GM18508 (cell line): Measurements from ENCODE around the gene SLC25A39.
"Not testable (repeated sequence)": the region's sequence is repeated elsewhere in the genome, so short reads cannot be mapped to it uniquely, and the experiment has no call there.

Experiments used
- ATAC-seq: cut with Tn5 transposase; IDR thresholded peaks from one replicate; pipeline ENCODE4 v1.9.1; 2021; ENCODE audit warnings: moderate number of reproducible peaks; ENCODE audit not compliant: insufficient read depth, unreplicated experiment

Gene SLC25A39

GRCh38 chr17:44354582-44355561 is 30.2 kb upstream of the SLC25A39 start:
- no peak for ATAC-seq

GRCh38 chr17:44353672-44354331 is 29.2 kb upstream of the SLC25A39 start:
- no peak for ATAC-seq

- ATAC-seq: no peak
These were observed 28.4 kb upstream of the SLC25A39 start for GRCh38 chr17:44352828-44353671.

GRCh38 chr17:44351961-44352827 is 27.6 kb upstream of the SLC25A39 start:
- no peak for ATAC-seq

- ATAC-seq: no peak
These were observed 26.8 kb upstream of the SLC25A39 start for GRCh38 chr17:44351464-44351863.

DNA sequence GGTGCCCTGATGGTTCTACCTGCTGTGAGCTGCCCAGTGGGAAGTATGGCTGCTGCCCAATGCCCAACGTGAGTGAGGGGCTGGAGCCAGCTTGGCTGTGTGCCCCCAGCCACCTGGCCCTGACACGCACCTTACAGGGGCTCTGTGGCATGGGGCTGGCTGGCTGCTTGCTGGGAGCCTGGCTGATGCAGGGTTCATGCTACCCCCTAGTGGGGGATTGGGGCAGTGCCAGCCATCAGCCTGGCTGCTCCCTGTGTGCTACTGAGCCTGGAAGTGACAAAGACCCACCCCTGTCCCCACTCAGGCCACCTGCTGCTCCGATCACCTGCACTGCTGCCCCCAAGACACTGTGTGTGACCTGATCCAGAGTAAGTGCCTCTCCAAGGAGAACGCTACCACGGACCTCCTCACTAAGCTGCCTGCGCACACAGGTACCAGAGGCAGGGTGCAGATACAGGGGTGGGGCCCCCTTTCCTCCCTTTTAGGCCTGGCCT is 26.2 kb upstream of the SLC25A39 start:
- ATAC-seq: no peak

- ATAC-seq: no peak
These were observed 25.0 kb upstream of the SLC25A39 start for GRCh38 chr17:44349553-44350070.

- no peak for ATAC-seq
These were observed 24.4 kb upstream of the SLC25A39 start for GRCh38 chr17:44348988-44349364.

DNA sequence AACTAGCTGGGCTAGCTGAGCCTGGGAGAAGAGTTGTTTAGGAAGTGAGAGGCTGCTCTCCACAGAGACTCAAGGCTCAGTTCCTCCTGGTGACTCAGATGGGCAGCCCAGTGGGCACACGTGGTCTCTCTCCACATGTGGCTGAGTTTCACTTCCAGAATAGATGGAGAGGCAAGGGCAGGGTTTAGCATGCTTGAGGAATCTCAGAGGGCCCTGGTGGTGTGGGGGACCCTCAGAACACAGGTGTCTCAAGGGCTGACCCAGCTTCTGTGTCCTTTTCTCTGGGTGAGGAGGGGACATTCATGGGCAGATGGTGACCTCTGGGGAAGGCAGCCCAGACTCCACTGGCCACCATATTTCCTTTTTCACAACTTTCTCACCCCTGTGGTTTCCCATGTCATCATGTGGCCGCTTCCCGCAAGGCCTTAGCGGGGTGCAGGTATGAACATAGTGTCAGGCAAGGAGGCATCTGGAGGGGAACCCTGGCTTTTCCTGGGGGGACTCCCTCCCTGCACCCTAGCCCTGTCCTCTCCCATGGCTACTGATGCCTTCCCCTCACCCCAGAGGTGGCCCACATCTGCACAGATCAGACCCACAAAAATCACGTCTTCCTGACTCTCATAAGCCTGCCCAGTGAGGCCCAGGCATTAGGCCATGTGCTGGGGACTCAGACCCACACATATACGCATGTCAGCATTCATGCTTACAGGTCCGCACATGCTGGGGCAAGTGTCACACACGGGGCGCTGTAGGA is 23.8 kb upstream of the SLC25A39 start:
- peak; percentile 34 for ATAC-seq

DNA sequence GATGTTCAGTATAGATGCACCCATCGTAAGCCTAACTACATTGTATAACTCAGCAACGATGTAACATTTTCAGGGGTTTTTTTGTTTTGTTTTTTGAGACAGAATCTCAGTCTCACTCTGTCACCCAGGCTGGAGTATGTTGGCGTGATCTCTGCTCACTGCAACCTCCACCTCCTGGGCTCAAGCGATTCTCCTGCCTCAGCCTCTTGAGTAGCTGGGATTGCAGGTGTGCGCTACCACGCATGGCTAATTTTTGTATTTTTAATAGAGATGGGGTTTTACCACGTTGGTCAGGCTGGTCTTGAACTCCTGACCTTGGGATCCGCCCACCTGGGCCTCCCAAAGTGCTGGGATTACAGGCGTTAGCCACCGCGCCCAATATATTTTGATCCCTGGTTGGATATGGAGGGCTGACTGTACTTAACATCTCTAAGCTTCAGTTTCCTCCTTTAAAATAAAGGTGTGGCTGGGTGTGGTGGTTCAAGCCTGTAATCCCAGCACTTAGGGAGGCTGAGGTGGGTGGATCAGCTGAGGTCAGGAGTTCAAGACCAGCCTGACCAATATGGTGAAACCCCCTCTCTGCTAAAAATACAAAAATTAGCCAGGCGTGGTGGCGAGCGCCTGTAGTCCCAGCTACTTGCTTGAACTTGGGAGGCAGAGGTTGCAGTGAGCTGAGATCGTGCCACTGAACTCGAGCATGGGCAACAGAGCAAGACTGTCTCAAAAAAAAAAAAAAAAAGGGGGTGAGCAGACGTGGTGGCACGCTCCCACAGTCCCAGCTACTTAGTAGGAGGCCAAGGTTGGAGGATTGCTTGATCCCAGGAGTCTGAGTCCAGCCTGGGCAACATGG is 22.8 kb upstream of the SLC25A39 start:
- not testable (repeated sequence) for ATAC-seq

- no peak for ATAC-seq
These were observed 21.6 kb upstream of the SLC25A39 start for GRCh38 chr17:44346064-44346844.

GRCh38 chr17:44345454-44346026 is 20.9 kb upstream of the SLC25A39 start:
- ATAC-seq: no peak

DNA sequence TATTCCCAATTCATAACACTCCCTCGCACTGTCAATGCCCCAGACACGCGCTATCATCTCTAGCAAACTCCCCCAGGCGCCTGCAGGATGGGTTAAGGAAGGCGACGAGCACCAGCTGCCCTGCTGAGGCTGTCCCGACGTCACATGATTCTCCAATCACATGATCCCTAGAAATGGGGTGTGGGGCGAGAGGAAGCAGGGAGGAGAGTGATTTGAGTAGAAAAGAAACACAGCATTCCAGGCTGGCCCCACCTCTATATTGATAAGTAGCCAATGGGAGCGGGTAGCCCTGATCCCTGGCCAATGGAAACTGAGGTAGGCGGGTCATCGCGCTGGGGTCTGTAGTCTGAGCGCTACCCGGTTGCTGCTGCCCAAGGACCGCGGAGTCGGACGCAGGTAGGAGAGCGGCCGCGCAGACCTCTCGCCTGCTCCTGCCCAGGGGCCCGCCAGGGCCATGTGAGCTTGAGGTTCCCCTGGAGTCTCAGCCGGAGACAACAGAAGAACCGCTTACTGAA is 20.4 kb upstream of the SLC25A39 start, which contains the start of gene GRN:
GRN (plus strand) TSS at position 364 of the 515 bp plus-strand sequence. CDS start 3,863 bp downstream, outside the sequence.
- ATAC-seq: peak; percentile 45

DNA sequence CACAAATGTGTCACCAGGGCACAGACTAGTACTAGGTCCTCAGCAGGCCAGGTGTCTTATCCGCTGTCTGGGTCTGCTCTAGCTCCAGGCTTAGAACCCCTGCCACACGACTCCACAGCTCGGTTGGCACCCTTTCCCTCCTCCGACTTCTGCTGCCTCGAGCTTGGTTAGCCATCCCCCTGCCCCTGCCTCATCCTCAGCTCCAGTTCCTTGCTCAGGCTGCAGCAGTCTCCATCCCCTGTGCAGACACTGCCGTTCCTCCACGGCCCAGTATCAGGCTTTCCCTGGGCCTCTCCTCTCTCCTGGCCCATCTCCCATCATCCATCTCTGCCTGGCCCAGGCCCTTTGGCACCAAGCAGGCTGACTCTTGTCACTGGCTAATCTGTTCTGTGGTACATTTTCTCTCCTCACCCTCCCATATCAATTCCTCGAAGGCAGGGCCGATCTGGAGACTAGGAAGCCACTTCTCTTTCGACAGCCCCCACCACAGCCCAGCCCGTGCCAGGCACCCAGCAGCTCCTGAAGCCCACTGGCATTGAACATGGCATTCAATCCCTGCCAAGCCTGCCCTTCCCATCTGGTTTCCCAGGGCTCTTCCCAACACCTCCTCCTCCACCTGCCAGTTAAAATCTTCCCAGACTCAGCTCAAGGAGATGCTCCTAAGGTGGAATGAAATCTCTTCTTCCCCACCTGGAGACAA is 19.0 kb upstream of the SLC25A39 start:
- ATAC-seq: no peak

DNA sequence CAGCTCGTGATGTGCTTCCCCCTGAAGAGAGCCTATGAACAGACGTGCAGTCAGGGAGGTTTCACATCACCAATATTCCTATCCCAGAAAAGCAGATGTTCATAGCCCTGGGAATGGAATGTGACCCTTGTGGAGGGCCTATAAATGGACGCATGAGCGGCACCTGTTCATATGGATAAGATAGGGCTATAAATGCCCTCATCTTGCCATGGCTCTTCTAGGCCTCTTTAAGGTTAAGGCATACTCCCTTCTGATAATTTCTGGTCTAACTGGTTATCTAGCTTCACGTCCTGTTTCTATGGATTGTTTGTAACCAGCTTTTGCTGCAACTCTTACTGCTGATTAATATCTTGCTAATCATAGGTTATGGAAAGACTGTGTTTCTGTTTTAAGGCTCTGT is 15.9 kb upstream of the SLC25A39 start:
- ATAC-seq: not testable (repeated sequence)

GRCh38 chr17:44338702-44339101 is 14.1 kb upstream of the SLC25A39 start:
- no peak for ATAC-seq
